Measurements from ENCODE around the gene JAZF1. TPM values are rescaled to one million over a fixed set of nuclear protein-coding genes. Genes with fewer than 3 reads are reported as not detected.

The JAZF1 gene
- total RNA-seq, 4 donors from 2014 or later = 12.7 to 19.2 (median 14.7) TPM

- WGBS, 2 donors = 95% methylated on average over 3 of the region's 3 CpGs
- intact Hi-C loops (cut with DNase I) = no loop called here
- Histone ChIP-seq H3K4me3 (replicated peaks in 1 of 3) (no peak overlapping the region), H3K27ac (no peak overlapping the region), H3K27me3 (no peaks in the 10 kb centered on the region), H3K9me3 (no peaks in the 10 kb centered on the region), H3K4me1 (peaks cover 12 to 38% of the 10 kb centered on the region in 2 donors), H3K36me3 (no peaks in the 10 kb centered on the region)
- no peak for DNase-seq
- TF ChIP-seq POLR2A (IDR thresholded peaks at IDR 0.05) = no peak
- TF ChIP-seq CTCF (IDR thresholded peaks at IDR 0.05) = no peak
These were observed 44.2 kb downstream of the JAZF1 start for GRCh38 chr7:28136420-28136819.

- no peaks in the 10 kb centered on the region for H3K9me3 ChIP-seq
- intact Hi-C loops (cut with DNase I) = no loop called here
- no peak overlapping the region for H3K4me3 ChIP-seq (replicated peaks in 1 of 3)
- H3K4me1 ChIP-seq = peaks cover 12 to 32% of the 10 kb centered on the region in 2 donors
- DNase-seq = no peak
- H3K27me3 ChIP-seq = no peaks in the 10 kb centered on the region
- TF ChIP-seq POLR2A (IDR thresholded peaks at IDR 0.05) (no peak), CTCF (IDR thresholded peaks at IDR 0.05) (no peak)
- H3K36me3 ChIP-seq = no peaks in the 10 kb centered on the region
- WGBS, 2 donors = 82 to 88% methylated on average over 3 of the region's 3 CpGs
- peak overlapping the region in 2 of 3 donors; percentile 8 to 34 for H3K27ac ChIP-seq
These were observed 44.8 kb downstream of the JAZF1 start for GRCh38 chr7:28135760-28136159.

- 43 to 54% methylated on average over 4 of the region's 4 CpGs for WGBS, 2 donors
- Histone ChIP-seq H3K9me3 (no peaks in the 10 kb centered on the region), H3K4me3 (replicated peaks in 1 of 3) (no peak overlapping the region), H3K27ac (peak overlapping the region in 2 of 3 donors; percentile 8 to 34), H3K36me3 (no peaks in the 10 kb centered on the region), H3K4me1 (peaks cover 12 to 34% of the 10 kb centered on the region in 2 donors), H3K27me3 (no peaks in the 10 kb centered on the region)
- intact Hi-C loops (cut with DNase I) = no loop called here
- DNase-seq = no peak
- TF ChIP-seq CTCF (IDR thresholded peaks at IDR 0.05) (no peak), POLR2A (IDR thresholded peaks at IDR 0.05) (no peak)
These were observed 45.3 kb downstream of the JAZF1 start for GRCh38 chr7:28135315-28135714.

GRCh38 chr7:28133872-28134271 is 46.7 kb downstream of the JAZF1 start:
- H3K27ac ChIP-seq = no peak overlapping the region
- no peaks in the 10 kb centered on the region for H3K27me3 ChIP-seq
- no peak overlapping the region for H3K4me3 ChIP-seq (replicated peaks in 1 of 3)
- intact Hi-C loops (cut with DNase I) = no loop called here
- DNase-seq = no peak
- no peaks in the 10 kb centered on the region for H3K9me3 ChIP-seq
- H3K4me1 ChIP-seq = peaks cover 12 to 33% of the 10 kb centered on the region in 2 donors
- H3K36me3 ChIP-seq = no peaks in the 10 kb centered on the region
- WGBS, 2 donors = 97 to 100% methylated on average over 1 of the region's 1 CpG
- TF ChIP-seq POLR2A (IDR thresholded peaks at IDR 0.05) = no peak
- no peak for TF ChIP-seq CTCF (IDR thresholded peaks at IDR 0.05)

GRCh38 chr7:28132959-28133870 is 47.4 kb downstream of the JAZF1 start:
- no peak for TF ChIP-seq CTCF (IDR thresholded peaks at IDR 0.05)
- no peak for TF ChIP-seq POLR2A (IDR thresholded peaks at IDR 0.05)
- no peak overlapping the region for H3K4me3 ChIP-seq (replicated peaks in 1 of 3)
- no peak for DNase-seq
- H3K9me3 ChIP-seq = no peaks in the 10 kb centered on the region
- no peaks in the 10 kb centered on the region for H3K36me3 ChIP-seq
- 97 to 100% methylated on average over 1 of the region's 1 CpG for WGBS, 2 donors
- no peak overlapping the region for H3K27ac ChIP-seq
- no peaks in the 10 kb centered on the region for H3K27me3 ChIP-seq
- H3K4me1 ChIP-seq = peaks cover 8 to 35% of the 10 kb centered on the region in 2 donors
- intact Hi-C loops (cut with DNase I) = no loop called here
